ENCODE data around the gene NEK11.

Gene NEK11

DNA sequence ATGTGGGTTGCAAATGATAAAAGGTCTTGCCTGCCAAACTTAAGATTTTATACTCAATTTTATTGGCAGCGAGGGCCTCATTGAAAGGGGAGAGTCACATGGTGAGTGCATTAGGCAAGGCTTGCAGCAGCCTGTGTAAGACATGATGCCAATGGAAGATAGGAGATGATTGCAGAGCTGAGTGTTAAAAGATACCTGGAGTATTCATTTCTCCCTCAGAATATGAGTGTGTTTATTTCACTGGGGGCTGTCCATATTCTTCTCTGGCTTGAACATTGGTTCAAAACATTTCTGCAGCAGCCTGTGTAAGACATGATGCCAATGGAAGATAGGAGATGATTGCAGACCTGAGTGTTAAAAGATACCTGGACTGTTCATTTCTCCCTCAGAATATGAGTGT is 189.7 kb downstream of the NEK11 start:
- no peak for FAIRE-seq
- TF ChIP-seq POLR2AphosphoS5 (IDR thresholded peaks at IDR 0.05; ENCODE audit: low read depth, low read length) (no peak), TAF1 (IDR thresholded peaks at IDR 0.05; ENCODE audit: borderline replicate concordance, low read depth, low read length) (no peak), POLR2A (IDR thresholded peaks at IDR 0.05; ENCODE audit: low read depth, low read length) (no peak)
- DNase-seq (ENCODE audit: insufficient read length) = no peak

DNA sequence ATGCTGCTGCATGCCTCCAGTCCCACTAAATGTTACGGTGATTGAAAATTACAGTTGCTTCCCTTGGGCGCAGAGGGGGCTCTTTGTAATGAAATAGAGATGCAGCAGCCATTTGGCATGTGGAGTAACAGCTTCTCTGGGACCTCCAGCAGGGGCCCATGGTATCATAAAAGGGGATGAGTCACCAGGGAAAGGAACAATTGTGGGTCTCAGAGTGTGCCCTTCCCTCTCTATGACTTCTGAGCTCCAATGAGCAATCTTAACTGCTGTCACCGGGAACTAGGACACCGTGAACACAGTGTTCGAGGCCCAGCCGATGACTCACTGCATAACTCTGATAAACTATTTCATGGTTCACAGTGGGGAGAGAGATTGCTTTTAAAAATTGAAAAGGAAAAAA is 190.1 kb downstream of the NEK11 start:
- FAIRE-seq = no peak
- TF ChIP-seq POLR2A (IDR thresholded peaks at IDR 0.05; ENCODE audit: low read depth, low read length) (no peak), POLR2AphosphoS5 (IDR thresholded peaks at IDR 0.05; ENCODE audit: low read depth, low read length) (no peak), TAF1 (IDR thresholded peaks at IDR 0.05; ENCODE audit: borderline replicate concordance, low read depth, low read length) (no peak)
- DNase-seq (ENCODE audit: insufficient read length) = no peak

DNA sequence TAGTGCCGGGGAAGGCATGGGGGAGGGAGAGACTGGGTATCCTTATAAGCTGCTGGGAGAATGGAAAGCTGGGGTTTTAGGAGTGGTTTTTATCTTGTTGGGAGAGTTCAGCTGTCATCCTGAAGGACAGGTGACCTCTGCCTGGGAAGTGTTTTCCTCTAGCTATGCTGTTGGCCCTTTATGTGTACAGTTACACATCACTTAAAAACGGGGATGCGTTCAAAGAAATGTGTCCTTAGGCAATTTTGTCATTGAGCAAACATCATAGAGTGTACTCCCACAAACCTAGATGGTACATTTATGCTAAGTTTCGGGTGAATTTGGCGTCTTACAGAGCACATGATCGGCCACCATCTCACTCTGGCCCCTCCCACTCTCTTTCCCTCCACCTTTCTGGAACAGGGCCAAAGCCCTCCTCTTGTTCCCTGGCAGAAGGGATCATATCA is 190.6 kb downstream of the NEK11 start:
- DNase-seq (ENCODE audit: insufficient read length) (no peak), FAIRE-seq (no peak)
- TF ChIP-seq POLR2A (IDR thresholded peaks at IDR 0.05; ENCODE audit: low read depth, low read length) (no peak), POLR2AphosphoS5 (IDR thresholded peaks at IDR 0.05; ENCODE audit: low read depth, low read length) (no peak)

DNA sequence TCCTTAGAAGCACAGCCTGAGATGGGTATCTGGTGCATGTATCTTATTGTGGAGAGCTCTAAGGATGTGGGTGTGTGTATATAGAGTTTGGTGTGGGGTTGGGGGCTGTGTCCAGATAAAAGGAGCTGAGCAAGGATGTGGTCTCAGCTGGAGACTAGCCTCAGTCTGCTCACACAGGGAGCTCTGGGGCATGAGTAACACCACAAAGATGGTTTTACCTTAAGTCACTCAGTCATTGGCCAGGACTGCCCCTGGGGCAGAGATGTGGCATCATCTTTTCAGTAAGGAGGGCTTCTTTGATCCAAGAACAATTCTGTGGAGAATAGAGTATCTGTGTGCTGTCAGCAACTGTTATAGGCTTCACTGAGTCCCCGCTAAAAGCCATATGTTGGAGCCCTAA is 191.5 kb downstream of the NEK11 start:
- DNase-seq (ENCODE audit: insufficient read length) = no peak
- TF ChIP-seq POLR2A (IDR thresholded peaks at IDR 0.05; ENCODE audit: low read depth, low read length) = no peak
- no peak for FAIRE-seq

DNA sequence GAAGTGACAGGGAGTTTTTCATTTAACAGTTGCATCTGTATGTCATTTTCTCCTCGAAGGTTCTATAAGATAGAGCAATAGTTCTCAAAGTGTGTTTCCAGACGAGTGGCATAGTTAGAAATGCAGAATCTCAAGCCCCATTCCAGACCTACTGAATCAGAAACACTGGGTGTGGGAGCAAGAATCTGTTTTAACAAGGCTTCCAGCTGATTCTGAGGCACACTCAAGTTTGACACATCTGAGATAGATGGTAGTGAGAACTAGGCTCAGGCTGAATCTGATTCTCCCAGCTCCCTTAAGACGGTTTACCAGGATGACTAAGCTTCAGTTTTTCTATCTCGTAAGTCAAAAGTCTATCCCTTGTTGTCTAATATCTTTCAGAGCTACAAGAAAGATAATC is 195.1 kb downstream of the NEK11 start:
- no peak for FAIRE-seq
- DNase-seq (ENCODE audit: insufficient read length) = no peak
- no peak for TF ChIP-seq POLR2A (IDR thresholded peaks at IDR 0.05; ENCODE audit: low read depth, low read length)
- no peak for TF ChIP-seq TAF1 (IDR thresholded peaks at IDR 0.05; ENCODE audit: borderline replicate concordance, low read depth, low read length)
- no peak for TF ChIP-seq POLR2AphosphoS5 (IDR thresholded peaks at IDR 0.05; ENCODE audit: low read depth, low read length)

DNA sequence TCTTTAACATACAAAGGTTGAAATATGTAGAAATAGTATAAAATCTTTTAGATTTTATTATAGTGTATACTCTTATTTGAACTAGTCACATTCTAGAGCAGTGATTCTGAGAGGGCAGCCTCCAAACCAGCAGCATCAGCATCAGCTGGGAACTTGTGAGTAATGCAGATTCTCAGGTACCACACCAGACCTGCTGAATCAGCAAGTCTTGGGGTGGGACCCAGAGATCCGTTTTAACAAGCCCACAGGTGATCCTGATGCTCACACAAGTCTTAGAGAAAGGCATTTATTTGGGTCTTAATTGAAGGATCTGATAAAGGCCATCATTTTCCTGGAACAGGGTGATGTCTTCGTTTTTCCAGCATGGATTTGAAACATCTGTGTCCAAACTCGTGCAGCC is 195.9 kb downstream of the NEK11 start:
- FAIRE-seq (no peak), DNase-seq (ENCODE audit: insufficient read length) (no peak)
- TF ChIP-seq POLR2AphosphoS5 (IDR thresholded peaks at IDR 0.05; ENCODE audit: low read depth, low read length) (no peak), POLR2A (IDR thresholded peaks at IDR 0.05; ENCODE audit: low read depth, low read length) (no peak), TAF1 (IDR thresholded peaks at IDR 0.05; ENCODE audit: borderline replicate concordance, low read depth, low read length) (no peak)

DNA sequence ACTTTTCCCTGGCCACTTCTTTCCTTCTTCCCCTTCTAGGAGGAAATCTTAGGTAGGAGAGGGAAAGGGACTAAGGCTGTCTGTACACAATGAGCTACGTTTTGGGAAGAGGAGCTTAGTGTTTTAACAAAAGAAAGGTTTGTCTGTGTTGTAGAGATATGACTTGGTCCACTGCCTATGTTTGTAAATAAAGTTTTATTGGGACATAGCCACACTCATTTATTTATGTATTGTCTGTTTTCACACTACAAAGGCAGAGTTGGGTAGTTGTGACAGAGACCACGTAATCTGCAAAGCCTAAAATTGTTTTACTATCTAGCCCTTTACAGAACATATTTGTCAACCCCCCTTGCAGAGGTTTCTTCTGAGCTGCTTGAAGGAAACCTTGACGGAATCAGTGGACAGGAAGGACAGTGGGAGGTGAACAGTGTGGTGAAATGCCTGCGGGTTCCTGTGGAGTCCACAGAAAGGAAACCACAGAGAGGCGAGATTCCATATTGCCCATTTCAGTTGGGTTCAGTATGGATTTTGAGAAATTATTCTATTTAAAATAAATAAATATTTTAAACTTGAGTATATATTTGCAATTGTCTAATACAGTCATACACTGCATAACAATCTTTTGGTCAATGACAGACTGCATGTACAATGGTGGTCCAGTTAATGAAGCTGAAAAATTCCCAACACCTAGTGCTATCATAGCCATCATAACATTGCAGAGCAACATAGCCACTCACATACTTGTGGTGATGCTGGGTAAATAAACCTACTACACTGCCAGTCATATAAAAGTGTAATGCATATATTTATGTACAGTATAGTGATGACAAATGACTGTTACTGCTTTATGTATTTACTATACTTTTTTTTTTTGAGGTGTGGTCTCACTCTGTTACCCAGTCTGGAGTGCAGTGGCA is 197.0 kb downstream of the NEK11 start:
- DNase-seq (ENCODE audit: insufficient read length) (no peak), FAIRE-seq (no peak)
- TF ChIP-seq POLR2A (IDR thresholded peaks at IDR 0.05; ENCODE audit: low read depth, low read length) (no peak), POLR2AphosphoS5 (IDR thresholded peaks at IDR 0.05; ENCODE audit: low read depth, low read length) (no peak), TAF1 (IDR thresholded peaks at IDR 0.05; ENCODE audit: borderline replicate concordance, low read depth, low read length) (no peak)

DNA sequence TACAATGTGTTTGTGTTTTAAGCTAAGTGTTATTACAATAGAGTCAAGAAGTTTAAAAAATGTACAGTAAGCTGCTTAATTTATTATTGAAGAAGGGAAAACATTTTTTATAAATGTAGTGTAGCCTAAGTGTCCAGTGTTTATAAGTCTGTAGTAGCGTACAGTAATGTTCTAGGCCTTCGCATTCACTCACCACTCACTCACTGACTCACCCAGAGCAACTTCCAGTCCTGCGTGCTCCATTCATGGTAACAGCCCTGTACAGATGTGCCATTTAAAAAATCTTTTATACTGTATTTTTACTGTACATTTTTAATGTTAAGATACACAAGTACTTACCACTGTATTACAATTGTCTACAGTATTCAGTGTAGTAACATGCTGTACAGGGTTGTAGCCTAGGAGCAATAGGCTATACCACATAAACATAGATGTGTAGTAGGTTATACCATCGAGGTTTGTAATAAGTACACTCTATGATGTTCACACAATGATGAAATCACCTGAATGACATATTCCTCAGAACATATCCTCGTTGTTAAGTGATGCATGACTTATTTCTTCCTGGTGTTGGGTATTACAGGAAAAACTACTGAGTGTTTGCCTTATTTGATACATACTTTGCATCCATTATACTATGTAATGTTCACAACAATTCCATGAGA is 198.3 kb downstream of the NEK11 start:
- DNase-seq (ENCODE audit: insufficient read length) = no peak
- TF ChIP-seq POLR2A (IDR thresholded peaks at IDR 0.05; ENCODE audit: low read depth, low read length) (no peak), POLR2AphosphoS5 (IDR thresholded peaks at IDR 0.05; ENCODE audit: low read depth, low read length) (no peak), TAF1 (IDR thresholded peaks at IDR 0.05; ENCODE audit: borderline replicate concordance, low read depth, low read length) (no peak)
- no peak for FAIRE-seq

DNA sequence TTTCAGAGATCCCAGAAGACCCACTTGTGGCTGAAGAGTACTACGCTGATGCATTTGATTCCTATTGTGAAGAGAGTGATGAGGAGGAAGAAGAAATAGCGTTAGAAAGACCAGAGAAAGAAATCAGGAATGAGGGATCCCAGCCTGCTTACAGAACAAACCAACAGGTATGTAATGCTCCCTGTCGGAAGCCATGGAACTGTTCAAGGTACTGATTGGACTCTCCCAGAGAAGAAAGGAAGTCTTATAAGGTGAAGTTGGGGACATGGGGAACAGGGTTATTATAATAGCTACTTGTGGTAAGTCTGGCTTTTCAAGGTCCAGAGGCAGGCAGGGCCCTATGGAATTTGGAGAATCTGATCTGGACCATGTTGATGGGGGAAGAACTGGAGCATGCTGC is 201.8 kb downstream of the NEK11 start:
- no peak for TF ChIP-seq POLR2A (IDR thresholded peaks at IDR 0.05; ENCODE audit: low read depth, low read length)
- no peak for TF ChIP-seq POLR2AphosphoS5 (IDR thresholded peaks at IDR 0.05; ENCODE audit: low read depth, low read length)
- no peak for TF ChIP-seq TAF1 (IDR thresholded peaks at IDR 0.05; ENCODE audit: borderline replicate concordance, low read depth, low read length)
- DNase-seq (ENCODE audit: insufficient read length) (no peak), FAIRE-seq (no peak)

DNA sequence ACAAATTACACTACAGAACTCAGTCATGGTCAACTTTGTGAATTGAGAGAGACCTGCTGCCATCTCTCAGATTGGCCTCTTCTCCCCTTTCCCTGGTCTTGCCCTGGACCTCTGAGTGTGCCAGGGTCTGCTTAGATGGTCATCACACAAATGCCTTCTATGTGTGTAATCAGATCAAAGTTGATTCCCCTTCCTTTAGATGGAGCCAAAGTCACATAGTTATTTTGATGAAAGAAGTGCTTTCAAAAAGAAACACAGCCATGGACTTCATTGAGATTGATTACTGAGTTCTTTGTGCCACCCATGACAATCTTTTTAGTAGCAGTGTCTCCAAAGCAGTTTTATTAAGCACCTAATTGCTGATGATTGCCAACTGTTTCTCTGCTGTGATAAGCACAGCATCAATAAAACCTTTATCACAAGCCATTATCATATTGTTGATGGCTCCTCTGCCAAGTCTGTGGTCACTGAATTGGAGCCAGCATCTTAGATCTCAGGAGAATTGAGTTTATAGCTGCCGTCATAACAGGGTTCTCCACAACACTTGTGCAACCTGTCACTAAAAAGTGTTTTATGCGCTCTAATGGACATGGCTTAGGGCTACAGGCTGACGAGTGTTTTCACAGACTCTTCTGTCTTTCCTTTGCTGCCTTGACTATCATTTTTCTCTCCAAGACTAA is 205.2 kb downstream of the NEK11 start:
- no peak for DNase-seq (ENCODE audit: insufficient read length)
- TF ChIP-seq POLR2A (IDR thresholded peaks at IDR 0.05; ENCODE audit: low read depth, low read length) (no peak), POLR2AphosphoS5 (IDR thresholded peaks at IDR 0.05; ENCODE audit: low read depth, low read length) (no peak), TAF1 (IDR thresholded peaks at IDR 0.05; ENCODE audit: borderline replicate concordance, low read depth, low read length) (no peak)
- no peak for FAIRE-seq

DNA sequence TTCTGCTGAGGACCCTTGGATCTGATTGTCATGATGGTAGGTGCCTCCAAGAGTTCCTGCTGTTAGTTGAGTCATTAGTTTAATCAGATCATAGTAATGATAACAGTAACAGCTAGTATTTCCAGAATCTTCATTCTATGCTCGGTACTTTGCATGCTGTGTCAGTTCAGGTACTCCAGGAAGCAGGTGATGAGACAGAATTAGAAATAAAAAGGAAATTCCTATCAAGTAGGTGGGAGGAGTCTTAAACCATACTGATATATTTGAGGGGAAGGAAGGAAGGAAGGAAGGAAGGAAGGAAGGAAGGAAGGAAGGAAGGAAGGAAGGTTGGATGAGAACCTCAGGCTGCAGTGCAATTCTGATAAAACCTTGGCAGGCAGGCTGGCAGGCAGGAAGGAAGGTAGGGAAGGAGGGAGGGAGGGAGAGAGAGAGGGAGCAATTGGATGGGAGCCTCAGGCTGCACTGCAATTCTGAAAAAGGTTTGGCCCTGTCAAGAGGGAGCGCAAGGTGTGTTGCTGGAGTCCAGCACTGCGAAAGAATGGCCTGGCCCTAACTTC is 206.1 kb downstream of the NEK11 start:
- no peak for TF ChIP-seq TAF1 (IDR thresholded peaks at IDR 0.05; ENCODE audit: borderline replicate concordance, low read depth, low read length)
- no peak for TF ChIP-seq POLR2A (IDR thresholded peaks at IDR 0.05; ENCODE audit: low read depth, low read length)
- no peak for TF ChIP-seq POLR2AphosphoS5 (IDR thresholded peaks at IDR 0.05; ENCODE audit: low read depth, low read length)
- FAIRE-seq (no peak), DNase-seq (ENCODE audit: insufficient read length) (no peak)
